K562 (cell line): ENCODE measurements around the gene PLSCR5. TPM values are rescaled to one million over a fixed set of nuclear protein-coding genes. Genes with fewer than 3 reads are reported as not detected.
A peak's percentile ranks its signal among the peaks of the same experiment; 100 is the strongest.

Source experiments
- ARNT ChIP-seq, 2 experiments: fragments of 450-650 bp; IDR thresholded peaks; 2 replicates each; pipeline ENCODE4 v1.6.1; 2016; ENCODE audit warnings: mild to moderate bottlenecking in 1 of 2
- GATAD2A ChIP-seq: fragments of 450-650 bp; IDR thresholded peaks from 2 replicates; pipeline ENCODE4 v1.6.1; 2017
- GTF2E2 ChIP-seq: fragments of 200-800 bp; sonication (Bioruptor generic); IDR thresholded peaks from 2 replicates; pipeline ENCODE4 v1.6.1; 2016; ENCODE audit warnings: missing genetic modification characterization, missing compliant biosample characterization
- HNRNPUL1 ChIP-seq: fragments of 200-400 bp; formaldehyde crosslinking; IDR thresholded peaks from 2 replicates; pipeline ENCODE4 v1.6.1; 2017; ENCODE audit warnings: low read length
- MTF1 ChIP-seq: fragments of 250-450 bp; sonication (Bioruptor Pico); IDR thresholded peaks from 2 replicates; pipeline ENCODE4 v1.9.0; 2021; ENCODE audit warnings: moderate library complexity, mild to moderate bottlenecking, inconsistent platforms, borderline replicate concordance
- POLR2H ChIP-seq: IDR thresholded peaks from 2 replicates; pipeline ENCODE4 v1.6.1; 2016; ENCODE audit warnings: missing genetic modification characterization, low read depth, mild to moderate bottlenecking, control low read depth, missing compliant biosample characterization, moderate library complexity
- SETDB1 ChIP-seq: IDR thresholded peaks from one replicate; pipeline ENCODE4 v1.6.1; 2012; ENCODE audit warnings: low read length, control low read depth, inconsistent platforms
- SRSF3 ChIP-seq: fragments of 200-400 bp; formaldehyde crosslinking; IDR thresholded peaks from 2 replicates; pipeline ENCODE4 v1.6.1; 2016; ENCODE audit warnings: mild to moderate bottlenecking, low read length, moderate library complexity; ENCODE audit not compliant: insufficient read depth
- ZBTB7A ChIP-seq: IDR thresholded peaks from 2 replicates; pipeline ENCODE4 v1.6.1; 2011; ENCODE audit warnings: low read depth, mild to moderate bottlenecking, low read length, moderate library complexity, borderline replicate concordance; ENCODE audit not compliant: control insufficient read depth
- ZNF282 ChIP-seq: sonication (generic); formaldehyde crosslinking; IDR thresholded peaks from 2 replicates; pipeline ENCODE4 v1.8.1; 2023; ENCODE audit warnings: missing genetic modification reagents
- polyA plus RNA-seq, 8 experiments: library from polyadenylated mRNA; depleted of rRNA in 4 of 8; stranded (reverse) in 5 of 8; unstranded in 3 of 8; fragments of >200 nt; fragmentation: Nextera tagmentation in 2 of 8; fragmentation: Illumina TruSeq in 1 of 8; extraction: Ambion mirVana in 2 of 8; extraction: Trizol in 1 of 8; gene quantifications; 2 replicates each; pipeline versions ENCODE4 v1.2.1 to v1.2.3, GENCODE V29; 2011 to 2014; ENCODE audit warnings: inconsistent platforms in 1 of 8, missing spikeins in 1 of 8
- total RNA-seq, 7 experiments: library from RNA; depleted of rRNA in 6 of 7; stranded (reverse); fragments of >200 nt in 6 of 7; fragmentation: Illumina TruSeq in 2 of 7; extraction: Trizol in 2 of 7; gene quantifications; 2 replicates each; pipeline versions ENCODE4 v1.2.1 to v1.2.3, GENCODE V29; 2011 to 2021; ENCODE audit warnings: low replicate concordance in 1 of 7
- TF ChIP-seq, protein P1 (sequence below): sonication (generic); formaldehyde crosslinking; IDR thresholded peaks from 2 replicates; pipeline ENCODE4 v1.8.0; 2022; ENCODE audit warnings: missing genetic modification reagents, mild to moderate bottlenecking, borderline replicate concordance
- TF ChIP-seq, protein P2 (sequence below), 2 experiments: IDR thresholded peaks; 2 replicates each; pipeline ENCODE4 v1.6.1; 2012; ENCODE audit warnings: improper control_type of control experiment in 2 of 2, low read depth in 2 of 2, low read length in 2 of 2, borderline replicate concordance in 1 of 2
- TF ChIP-seq, protein P3 (sequence below): fragments of 450-650 bp; IDR thresholded peaks from 2 replicates; pipeline ENCODE4 v1.6.1; 2016; ENCODE audit warnings: mild to moderate bottlenecking, moderate library complexity

Gene PLSCR5
- total and polyA plus RNA-seq, 9 of the 15 experiments (the other 6 are each of a cell fraction or from before 2014, with no cell fraction given) = not detected

DNA sequence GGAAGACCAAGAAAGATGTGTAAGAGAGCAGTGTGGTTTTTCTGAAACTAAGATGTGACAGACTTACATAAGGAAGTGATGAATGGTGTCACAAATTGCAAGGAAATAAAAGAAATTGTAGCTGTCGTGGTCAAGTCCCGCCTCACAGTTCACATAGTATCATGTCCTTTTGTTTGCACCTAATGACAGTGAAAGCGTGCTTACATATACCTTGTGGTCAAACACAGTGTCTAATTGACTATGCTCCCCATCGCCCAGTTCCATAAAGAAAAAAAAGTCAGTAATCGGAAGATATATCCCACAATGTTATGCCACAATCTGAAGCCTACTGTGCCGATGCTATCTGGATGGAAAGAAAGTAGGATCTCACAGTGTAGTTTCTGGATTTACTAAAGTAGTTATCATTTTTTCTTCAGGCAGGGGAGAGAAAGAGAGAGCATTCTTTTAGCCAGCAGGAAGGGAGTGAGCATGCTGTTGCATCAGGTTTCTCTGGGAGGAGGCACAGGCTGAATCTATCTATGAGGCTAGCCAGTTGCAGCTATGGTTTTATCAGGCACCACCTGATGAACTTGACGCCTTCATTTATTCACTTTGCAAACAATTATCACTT, 50.9 kb downstream of the PLSCR5 start (continued):
- no peak for TF ChIP-seq SRSF3
- TF ChIP-seq ZBTB7A = no peak
- TF ChIP-seq, protein P1, sequence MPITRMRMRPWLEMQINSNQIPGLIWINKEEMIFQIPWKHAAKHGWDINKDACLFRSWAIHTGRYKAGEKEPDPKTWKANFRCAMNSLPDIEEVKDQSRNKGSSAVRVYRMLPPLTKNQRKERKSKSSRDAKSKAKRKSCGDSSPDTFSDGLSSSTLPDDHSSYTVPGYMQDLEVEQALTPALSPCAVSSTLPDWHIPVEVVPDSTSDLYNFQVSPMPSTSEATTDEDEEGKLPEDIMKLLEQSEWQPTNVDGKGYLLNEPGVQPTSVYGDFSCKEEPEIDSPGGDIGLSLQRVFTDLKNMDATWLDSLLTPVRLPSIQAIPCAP (CRISPR knock-in tag) = no peak
- no peak for TF ChIP-seq ZNF282 (CRISPR knock-in tag)
- TF ChIP-seq MTF1 (CRISPR knock-in tag) = no peak
- TF ChIP-seq GATAD2A = no peak
- TF ChIP-seq, protein P2, sequence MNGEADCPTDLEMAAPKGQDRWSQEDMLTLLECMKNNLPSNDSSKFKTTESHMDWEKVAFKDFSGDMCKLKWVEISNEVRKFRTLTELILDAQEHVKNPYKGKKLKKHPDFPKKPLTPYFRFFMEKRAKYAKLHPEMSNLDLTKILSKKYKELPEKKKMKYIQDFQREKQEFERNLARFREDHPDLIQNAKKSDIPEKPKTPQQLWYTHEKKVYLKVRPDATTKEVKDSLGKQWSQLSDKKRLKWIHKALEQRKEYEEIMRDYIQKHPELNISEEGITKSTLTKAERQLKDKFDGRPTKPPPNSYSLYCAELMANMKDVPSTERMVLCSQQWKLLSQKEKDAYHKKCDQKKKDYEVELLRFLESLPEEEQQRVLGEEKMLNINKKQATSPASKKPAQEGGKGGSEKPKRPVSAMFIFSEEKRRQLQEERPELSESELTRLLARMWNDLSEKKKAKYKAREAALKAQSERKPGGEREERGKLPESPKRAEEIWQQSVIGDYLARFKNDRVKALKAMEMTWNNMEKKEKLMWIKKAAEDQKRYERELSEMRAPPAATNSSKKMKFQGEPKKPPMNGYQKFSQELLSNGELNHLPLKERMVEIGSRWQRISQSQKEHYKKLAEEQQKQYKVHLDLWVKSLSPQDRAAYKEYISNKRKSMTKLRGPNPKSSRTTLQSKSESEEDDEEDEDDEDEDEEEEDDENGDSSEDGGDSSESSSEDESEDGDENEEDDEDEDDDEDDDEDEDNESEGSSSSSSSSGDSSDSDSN (IDR thresholded peaks at IDR 0.05; ENCODE audit: borderline replicate concordance in 1 of 2, low read depth in 2 of 2, low read length in 2 of 2) = no peak
- TF ChIP-seq, protein P3, sequence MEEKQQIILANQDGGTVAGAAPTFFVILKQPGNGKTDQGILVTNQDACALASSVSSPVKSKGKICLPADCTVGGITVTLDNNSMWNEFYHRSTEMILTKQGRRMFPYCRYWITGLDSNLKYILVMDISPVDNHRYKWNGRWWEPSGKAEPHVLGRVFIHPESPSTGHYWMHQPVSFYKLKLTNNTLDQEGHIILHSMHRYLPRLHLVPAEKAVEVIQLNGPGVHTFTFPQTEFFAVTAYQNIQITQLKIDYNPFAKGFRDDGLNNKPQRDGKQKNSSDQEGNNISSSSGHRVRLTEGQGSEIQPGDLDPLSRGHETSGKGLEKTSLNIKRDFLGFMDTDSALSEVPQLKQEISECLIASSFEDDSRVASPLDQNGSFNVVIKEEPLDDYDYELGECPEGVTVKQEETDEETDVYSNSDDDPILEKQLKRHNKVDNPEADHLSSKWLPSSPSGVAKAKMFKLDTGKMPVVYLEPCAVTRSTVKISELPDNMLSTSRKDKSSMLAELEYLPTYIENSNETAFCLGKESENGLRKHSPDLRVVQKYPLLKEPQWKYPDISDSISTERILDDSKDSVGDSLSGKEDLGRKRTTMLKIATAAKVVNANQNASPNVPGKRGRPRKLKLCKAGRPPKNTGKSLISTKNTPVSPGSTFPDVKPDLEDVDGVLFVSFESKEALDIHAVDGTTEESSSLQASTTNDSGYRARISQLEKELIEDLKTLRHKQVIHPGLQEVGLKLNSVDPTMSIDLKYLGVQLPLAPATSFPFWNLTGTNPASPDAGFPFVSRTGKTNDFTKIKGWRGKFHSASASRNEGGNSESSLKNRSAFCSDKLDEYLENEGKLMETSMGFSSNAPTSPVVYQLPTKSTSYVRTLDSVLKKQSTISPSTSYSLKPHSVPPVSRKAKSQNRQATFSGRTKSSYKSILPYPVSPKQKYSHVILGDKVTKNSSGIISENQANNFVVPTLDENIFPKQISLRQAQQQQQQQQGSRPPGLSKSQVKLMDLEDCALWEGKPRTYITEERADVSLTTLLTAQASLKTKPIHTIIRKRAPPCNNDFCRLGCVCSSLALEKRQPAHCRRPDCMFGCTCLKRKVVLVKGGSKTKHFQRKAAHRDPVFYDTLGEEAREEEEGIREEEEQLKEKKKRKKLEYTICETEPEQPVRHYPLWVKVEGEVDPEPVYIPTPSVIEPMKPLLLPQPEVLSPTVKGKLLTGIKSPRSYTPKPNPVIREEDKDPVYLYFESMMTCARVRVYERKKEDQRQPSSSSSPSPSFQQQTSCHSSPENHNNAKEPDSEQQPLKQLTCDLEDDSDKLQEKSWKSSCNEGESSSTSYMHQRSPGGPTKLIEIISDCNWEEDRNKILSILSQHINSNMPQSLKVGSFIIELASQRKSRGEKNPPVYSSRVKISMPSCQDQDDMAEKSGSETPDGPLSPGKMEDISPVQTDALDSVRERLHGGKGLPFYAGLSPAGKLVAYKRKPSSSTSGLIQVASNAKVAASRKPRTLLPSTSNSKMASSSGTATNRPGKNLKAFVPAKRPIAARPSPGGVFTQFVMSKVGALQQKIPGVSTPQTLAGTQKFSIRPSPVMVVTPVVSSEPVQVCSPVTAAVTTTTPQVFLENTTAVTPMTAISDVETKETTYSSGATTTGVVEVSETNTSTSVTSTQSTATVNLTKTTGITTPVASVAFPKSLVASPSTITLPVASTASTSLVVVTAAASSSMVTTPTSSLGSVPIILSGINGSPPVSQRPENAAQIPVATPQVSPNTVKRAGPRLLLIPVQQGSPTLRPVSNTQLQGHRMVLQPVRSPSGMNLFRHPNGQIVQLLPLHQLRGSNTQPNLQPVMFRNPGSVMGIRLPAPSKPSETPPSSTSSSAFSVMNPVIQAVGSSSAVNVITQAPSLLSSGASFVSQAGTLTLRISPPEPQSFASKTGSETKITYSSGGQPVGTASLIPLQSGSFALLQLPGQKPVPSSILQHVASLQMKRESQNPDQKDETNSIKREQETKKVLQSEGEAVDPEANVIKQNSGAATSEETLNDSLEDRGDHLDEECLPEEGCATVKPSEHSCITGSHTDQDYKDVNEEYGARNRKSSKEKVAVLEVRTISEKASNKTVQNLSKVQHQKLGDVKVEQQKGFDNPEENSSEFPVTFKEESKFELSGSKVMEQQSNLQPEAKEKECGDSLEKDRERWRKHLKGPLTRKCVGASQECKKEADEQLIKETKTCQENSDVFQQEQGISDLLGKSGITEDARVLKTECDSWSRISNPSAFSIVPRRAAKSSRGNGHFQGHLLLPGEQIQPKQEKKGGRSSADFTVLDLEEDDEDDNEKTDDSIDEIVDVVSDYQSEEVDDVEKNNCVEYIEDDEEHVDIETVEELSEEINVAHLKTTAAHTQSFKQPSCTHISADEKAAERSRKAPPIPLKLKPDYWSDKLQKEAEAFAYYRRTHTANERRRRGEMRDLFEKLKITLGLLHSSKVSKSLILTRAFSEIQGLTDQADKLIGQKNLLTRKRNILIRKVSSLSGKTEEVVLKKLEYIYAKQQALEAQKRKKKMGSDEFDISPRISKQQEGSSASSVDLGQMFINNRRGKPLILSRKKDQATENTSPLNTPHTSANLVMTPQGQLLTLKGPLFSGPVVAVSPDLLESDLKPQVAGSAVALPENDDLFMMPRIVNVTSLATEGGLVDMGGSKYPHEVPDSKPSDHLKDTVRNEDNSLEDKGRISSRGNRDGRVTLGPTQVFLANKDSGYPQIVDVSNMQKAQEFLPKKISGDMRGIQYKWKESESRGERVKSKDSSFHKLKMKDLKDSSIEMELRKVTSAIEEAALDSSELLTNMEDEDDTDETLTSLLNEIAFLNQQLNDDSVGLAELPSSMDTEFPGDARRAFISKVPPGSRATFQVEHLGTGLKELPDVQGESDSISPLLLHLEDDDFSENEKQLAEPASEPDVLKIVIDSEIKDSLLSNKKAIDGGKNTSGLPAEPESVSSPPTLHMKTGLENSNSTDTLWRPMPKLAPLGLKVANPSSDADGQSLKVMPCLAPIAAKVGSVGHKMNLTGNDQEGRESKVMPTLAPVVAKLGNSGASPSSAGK = peak; percentile 91
- no peak for TF ChIP-seq HNRNPUL1
- TF ChIP-seq ARNT (IDR thresholded peaks at IDR 0.05) = no peak
- TF ChIP-seq GTF2E2 (tag) = no peak
- TF ChIP-seq SETDB1 = no peak
- TF ChIP-seq POLR2H = peak; percentile 69; the same call in 1 of the 2 replicates
